Activated CD4-positive, alpha-beta T cell treated with anti-CD3 and anti-CD28 coated beads for 24 hours (primary cell): ENCODE results near the gene SSTR4.

Experiments used
- DNase-seq, 2 donors: peaks; one replicate each; pipeline ENCODE4 v3.0.0-alpha.2; 2020; ENCODE audit warnings: low read depth in 2 of 2

The SSTR4 gene

GRCh38 chr20:23042270-23042669 is 7.2 kb downstream of the SSTR4 start:
- no peak for DNase-seq

GRCh38 chr20:23043376-23043775 is 8.3 kb downstream of the SSTR4 start:
- DNase-seq, result no peak

GRCh38 chr20:23046431-23046830 is 11.3 kb downstream of the SSTR4 start:
- DNase-seq, result no peak

DNA sequence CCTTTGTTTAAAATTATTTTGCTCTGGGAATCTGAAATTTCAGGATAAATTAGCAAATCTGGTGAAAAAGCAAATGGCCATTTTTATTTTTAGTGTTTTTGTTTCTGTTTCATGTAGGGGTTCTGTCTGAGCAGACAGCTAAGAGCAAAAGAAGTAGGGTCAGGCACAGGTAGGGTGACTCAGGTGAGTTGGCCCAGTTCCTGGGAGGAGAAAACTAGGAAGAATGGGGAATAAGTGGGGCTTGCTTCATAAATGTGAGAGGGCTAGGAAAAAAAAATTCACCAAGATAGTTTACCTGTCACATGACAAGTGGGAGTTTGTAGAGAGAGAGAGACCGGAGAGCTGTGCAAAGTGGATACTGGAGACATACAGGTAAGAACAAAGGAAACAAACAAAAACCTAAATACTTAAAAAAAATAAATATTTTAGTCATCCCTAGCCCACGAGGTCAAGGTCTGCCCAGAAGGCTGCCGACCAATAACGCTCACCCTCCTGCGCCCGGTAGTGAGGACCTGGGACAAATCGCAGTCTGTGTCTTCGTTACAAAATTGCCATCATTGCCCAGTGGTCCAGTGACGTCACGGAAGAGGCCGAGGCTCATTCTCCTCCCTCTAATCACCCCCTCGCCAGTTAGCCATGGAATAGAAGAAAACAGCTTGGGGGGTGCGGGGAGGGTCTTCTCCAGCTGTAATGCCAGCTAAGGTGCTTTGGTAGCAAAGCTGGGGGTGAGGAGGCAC is 12.1 kb downstream of the SSTR4 start:
- no peak for DNase-seq

- no peak for DNase-seq
Observed at GRCh38 chr20:23047738-23048214, 12.7 kb downstream of the SSTR4 start.

DNA sequence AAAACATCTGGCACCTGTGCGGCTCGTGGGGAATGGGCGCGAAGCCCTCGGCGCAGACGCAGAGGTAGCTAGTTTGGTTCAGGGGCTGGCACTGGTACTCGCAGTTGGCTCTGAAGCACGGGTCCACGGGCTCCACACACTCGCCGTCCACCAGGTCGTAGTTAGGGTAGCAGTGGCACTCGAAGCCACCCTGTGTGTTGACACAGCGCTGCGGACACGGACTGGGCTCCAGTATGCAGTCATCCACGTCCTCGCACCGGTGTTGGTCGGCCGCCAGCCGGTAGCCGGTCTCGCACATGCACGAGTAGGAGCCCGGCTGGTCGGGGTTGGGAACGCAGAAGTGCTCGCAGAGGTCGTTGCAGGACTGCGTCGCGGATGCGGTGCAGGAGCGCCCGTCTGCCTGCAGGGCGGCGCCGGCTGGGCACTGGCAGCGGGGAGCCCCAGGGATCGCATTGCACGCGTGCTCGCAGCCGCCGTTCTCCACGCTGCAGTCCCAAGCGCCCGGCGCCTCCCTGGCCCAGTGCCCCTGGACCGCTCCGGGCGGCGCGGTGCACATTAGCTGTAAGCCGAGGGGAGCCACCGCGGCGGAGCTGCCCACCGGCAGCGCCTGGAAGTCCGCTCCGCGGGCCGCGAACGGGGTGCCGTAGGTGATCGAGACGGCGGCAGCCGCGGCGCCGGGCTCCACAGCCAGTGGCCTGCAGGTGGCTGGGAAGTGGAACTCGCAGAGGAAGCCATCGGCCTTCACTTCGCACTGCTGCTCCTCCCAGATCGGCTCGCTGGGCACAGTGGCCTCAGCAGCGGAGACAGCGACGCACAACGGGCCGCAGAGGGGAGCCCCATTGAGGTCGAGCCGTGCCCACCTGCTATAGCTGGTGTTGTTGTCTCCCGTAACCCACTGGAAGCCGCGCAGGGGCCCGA is 13.4 kb downstream of the SSTR4 start:
- DNase-seq, result no peak

DNA sequence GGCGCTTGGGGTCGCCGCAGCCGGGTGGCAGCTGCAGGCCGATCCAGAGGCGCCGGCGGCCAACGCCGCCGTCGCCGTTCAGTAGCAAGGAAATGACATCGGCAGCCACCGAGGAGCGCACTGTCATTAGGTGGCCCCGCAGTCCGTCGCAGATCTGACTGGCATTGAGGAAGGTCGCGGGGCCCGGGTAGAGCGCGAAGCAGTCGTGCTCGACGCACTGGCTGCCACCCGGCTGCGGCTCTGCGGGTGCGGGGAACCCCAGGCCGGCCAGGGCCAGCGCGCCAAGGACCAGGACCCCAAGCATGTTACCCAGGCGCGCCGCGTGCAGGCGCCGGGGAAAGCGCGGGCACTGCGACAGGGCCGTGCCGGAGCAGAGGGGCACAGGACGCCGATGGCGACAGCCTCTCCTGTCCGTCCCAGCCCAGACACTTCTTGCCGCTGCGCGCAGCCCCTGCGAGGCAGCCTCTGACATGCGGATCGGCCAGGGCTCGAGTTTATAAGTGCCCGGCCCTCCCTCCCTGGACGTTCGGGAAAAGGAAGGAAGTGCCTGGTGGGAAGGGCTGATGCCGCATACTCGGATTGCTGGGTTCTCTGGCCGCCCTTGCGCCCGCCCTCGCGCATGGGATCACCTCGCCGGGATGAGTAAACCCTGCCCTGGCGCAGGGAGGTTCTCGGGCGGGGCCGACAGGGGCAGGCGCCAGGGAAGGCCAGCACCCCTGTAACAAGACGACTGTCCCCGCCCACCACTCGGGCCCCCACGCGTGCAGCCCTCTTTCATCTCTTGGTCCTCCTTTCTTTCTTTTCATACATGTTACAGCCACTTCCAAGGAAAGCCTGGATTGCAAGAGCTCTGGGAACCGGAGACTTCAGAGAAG is 14.3 kb downstream of the SSTR4 start, which contains the start of gene THBD:
THBD (minus strand) TSS at position 472 of the 875 bp plus-strand sequence; CDS start at position 304, 168 bp downstream.
- no peak for DNase-seq

DNA sequence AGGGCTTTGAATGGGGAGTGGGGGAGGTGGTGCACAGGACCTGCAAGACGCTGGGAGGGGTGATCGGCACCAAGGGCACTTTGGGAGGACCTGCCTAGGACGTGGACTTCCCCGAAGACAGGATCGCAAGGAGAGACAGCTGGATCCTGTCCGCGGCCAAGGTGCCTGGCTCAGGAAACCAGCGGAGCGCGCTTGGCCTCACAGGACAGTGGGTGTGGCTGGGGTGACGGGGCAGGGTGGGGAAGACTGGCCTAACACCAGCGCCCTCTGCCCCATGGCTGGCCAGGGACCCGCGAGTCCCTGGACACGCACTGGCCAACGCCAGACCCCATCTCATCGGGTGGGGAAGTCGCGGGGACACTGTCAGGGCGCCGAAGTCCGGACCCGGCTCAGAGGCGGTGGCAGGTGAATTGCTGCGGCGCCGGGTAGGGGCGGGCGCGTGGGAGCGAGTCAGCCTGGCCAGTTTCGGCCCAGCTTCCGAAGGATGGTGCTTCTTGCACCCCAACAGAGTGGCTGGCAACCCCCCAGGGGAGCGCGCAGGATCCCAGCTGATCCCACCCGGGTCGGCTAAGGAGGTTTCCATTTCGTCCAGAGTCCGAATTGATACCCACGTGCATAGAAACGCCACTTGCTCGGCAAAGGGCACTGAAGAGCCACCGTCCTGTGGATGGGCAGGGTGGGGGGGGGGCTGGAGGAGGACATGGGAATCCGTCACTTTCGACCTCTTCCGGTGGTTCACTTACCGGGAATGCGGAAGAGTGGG is 15.1 kb downstream of the SSTR4 start:
- no peak for DNase-seq

- DNase-seq, result peak in 1 of 2 donors; percentile 12
Observed at GRCh38 chr20:23050847-23051627, 15.9 kb downstream of the SSTR4 start.

- DNase-seq, result no peak
Observed at GRCh38 chr20:23052904-23053303, 17.8 kb downstream of the SSTR4 start.

- no peak for DNase-seq
Observed at GRCh38 chr20:23058240-23058639, 23.1 kb downstream of the SSTR4 start.

GRCh38 chr20:23059001-23059400 is 23.9 kb downstream of the SSTR4 start:
- no peak for DNase-seq

- DNase-seq, result no peak
Observed at GRCh38 chr20:23059846-23060245, 24.7 kb downstream of the SSTR4 start.

DNA sequence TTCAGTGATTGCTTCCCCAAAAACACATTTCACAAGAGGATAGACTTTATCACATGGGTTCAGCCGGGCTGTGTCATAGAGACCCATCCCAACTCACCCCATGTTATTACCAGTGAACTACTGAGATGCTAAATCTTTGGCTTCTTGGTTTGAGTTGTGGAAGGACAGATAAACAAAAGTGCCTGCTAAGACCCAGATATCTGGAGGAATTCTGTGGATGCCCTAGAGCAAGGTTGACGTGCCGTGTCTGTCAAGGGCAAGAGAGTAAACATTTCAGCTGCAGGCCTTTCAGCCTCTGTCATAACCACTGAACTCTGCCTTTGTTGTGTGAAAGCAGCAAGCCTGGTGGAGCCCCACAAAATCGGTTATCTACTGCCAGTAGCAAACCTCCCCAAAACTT is 25.5 kb downstream of the SSTR4 start:
- no peak for DNase-seq

DNA sequence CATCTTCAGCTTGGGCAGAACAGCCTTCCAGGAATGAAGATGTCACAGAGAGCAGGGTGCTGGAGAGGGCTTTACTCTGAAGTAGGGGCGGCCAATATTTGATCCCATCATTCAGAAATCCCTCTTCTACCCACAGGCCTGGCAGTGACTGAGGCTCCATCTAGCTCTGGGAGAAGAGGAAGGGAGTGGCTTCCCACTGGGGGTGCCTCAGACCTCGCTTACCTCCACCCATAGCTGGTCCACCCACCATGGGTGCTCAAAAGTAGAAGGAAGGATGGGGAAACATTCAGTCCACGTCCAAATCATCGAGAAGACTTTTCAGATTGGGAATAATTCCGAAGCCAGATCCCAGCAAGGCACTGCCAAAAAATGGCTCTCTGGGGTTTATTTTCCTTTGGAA is 26.1 kb downstream of the SSTR4 start:
- DNase-seq, result no peak

DNA sequence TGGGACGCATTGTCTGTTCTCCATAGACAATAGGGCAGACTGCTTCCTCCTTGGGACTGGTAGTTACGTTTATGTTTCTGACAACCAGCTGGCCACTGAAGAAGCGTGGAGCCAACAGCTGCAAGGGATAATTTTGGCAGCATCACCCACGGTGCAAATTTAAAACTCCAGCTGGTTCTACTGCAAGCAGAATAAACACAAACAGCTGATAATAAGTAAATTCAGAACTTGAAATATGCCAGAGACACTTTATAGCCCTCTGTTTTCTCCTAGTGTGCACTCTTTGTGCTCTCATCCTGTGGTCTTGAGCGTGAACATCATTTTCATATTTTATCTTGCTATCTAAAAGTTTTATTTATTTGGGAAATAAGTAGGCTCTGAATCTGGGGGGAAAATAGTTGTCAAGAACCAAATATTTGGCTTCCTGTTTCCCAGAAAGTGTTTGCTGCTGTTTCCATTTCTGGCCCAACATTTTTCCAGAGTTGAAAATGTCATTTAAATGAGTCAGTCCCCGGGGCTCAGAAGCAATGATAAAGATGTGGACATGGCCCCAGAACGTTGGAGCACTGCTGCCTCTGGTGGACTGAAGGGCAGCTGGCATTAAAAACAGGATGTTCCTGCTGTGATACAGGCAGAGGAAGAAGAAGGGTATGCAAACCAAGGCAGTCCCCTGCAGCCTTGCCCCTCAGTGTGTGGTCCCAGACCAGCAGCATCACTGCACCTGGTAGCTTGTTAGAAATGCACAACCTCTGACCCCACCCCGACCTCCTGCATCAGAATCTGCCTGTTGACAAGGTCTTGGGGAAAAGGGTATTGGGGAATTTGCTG is 26.8 kb downstream of the SSTR4 start:
- DNase-seq, result no peak

GRCh38 chr20:23062632-23063031 is 27.5 kb downstream of the SSTR4 start:
- DNase-seq, result no peak

DNA sequence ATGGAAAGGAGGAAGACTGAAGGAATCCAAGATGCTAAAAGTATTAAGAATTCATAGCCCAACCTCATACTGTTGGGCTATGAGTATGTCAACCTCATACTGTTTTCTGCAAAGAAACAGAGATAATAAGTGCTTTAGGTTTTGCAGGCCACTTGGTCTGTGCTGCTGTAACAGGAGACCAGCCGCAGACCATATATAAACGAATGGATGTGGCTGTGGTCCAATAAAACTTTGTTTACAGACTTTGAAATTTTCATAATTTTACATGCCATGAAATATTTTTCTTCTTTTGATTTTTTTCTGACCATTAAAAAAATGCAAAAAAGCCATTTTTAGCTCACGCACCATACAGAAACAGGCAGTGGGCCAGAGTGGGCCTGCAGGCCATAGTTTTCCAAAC is 28.1 kb downstream of the SSTR4 start:
- no peak for DNase-seq

GRCh38 chr20:23063581-23063980 is 28.5 kb downstream of the SSTR4 start:
- no peak for DNase-seq
